ENCODE data around the gene ARHGAP8.

GRCh38 chr22:44840611-44841322 lies 88.4 kb downstream of the ARHGAP8 start:
- no peak for TF ChIP-seq EZH2 (IDR thresholded peaks at IDR 0.05)
- TF ChIP-seq POLR2AphosphoS5 (IDR thresholded peaks at IDR 0.05; ENCODE audit: borderline replicate concordance, low read depth, low read length), result no peak

Data from SK-N-MC (cell line).